ENCODE results near the gene STYXL1. TPM values are rescaled to one million over a fixed set of nuclear protein-coding genes. Genes with fewer than 3 reads are reported as not detected.

STYXL1 gene
- total and polyA plus RNA-seq, 4 donors, result 36.6 to 45.8 (median 41.3) TPM

GRCh38 chr7:75980430-75981202 lies 67.2 kb downstream of the STYXL1 start:
- Histone ChIP-seq H3K27ac (ENCODE audit: low read depth in 1 of 2, low read length in 1 of 2) (no peak overlapping the region), H3K4me3 (no peak overlapping the region), H3K27me3 (ENCODE audit: control insufficient read depth in 3 of 3, insufficient read depth in 3 of 3, low read length in 2 of 3) (no peaks in the 10 kb centered on the region), H3K9ac (ENCODE audit: insufficient read depth in 1 of 2, low read length in 2 of 2) (no peak overlapping the region), H3K36me3 (ENCODE audit: control insufficient read depth in 4 of 4, insufficient read depth in 4 of 4, low read length in 4 of 4) (peaks cover 3 to 63% (median 16%) of the 10 kb centered on the region in 4 donors), H3K4me1 (ENCODE audit: control insufficient read depth in 5 of 5, insufficient read depth in 5 of 5, low read length in 5 of 5) (no peaks in the 10 kb centered on the region), H3K9me3 (ENCODE audit: control insufficient read depth in 4 of 4, insufficient read depth in 3 of 4, low read length in 3 of 4) (no peaks in the 10 kb centered on the region)
- peak in 1 of 3 donors; percentile 10 for DNase-seq
- ATAC-seq (ENCODE audit: insufficient read depth, low FRiP score), result no peak
- 91 to 94% methylated on average over 29 of the region's 29 CpGs for WGBS, 2 donors
- TF ChIP-seq CTCF (IDR thresholded peaks at IDR 0.05; ENCODE audit: control extremely low read depth, extremely low read depth), result no peak

- H3K9ac ChIP-seq (ENCODE audit: insufficient read depth in 1 of 2, low read length in 2 of 2), result no peak overlapping the region
- no peak overlapping the region for H3K4me3 ChIP-seq
- no peaks in the 10 kb centered on the region for H3K4me1 ChIP-seq (ENCODE audit: control insufficient read depth in 5 of 5, insufficient read depth in 5 of 5, low read length in 5 of 5)
- no peaks in the 10 kb centered on the region for H3K27me3 ChIP-seq (ENCODE audit: control insufficient read depth in 3 of 3, insufficient read depth in 3 of 3, low read length in 2 of 3)
- peak in 1 of 3 donors; percentile 10 for DNase-seq
- ATAC-seq (ENCODE audit: insufficient read depth, low FRiP score), result no peak
- H3K9me3 ChIP-seq (ENCODE audit: control insufficient read depth in 4 of 4, insufficient read depth in 3 of 4, low read length in 3 of 4), result no peaks in the 10 kb centered on the region
- no peak overlapping the region for H3K27ac ChIP-seq (ENCODE audit: low read depth in 1 of 2, low read length in 1 of 2)
- H3K36me3 ChIP-seq (ENCODE audit: control insufficient read depth in 4 of 4, insufficient read depth in 4 of 4, low read length in 4 of 4), result peaks cover 3 to 56% (median 13%) of the 10 kb centered on the region in 4 donors
- TF ChIP-seq CTCF (IDR thresholded peaks at IDR 0.05; ENCODE audit: control extremely low read depth, extremely low read depth), result no peak
- 91 to 94% methylated on average over 22 of the region's 22 CpGs for WGBS, 2 donors
These were observed 67.9 kb downstream of the STYXL1 start for GRCh38 chr7:75979759-75980429.

- H3K9me3 ChIP-seq (ENCODE audit: control insufficient read depth in 4 of 4, insufficient read depth in 3 of 4, low read length in 3 of 4), result no peaks in the 10 kb centered on the region
- ATAC-seq (ENCODE audit: insufficient read depth, low FRiP score) (peak; percentile 7), DNase-seq (peak; percentile 54 to 81 (median 69))
- no peak overlapping the region for H3K4me3 ChIP-seq
- H3K36me3 ChIP-seq (ENCODE audit: control insufficient read depth in 4 of 4, insufficient read depth in 4 of 4, low read length in 4 of 4), result peaks cover 3 to 39% (median 11%) of the 10 kb centered on the region in 4 donors
- WGBS, 2 donors, result 79 to 95% methylated on average over 8 of the region's 8 CpGs
- H3K27me3 ChIP-seq (ENCODE audit: control insufficient read depth in 3 of 3, insufficient read depth in 3 of 3, low read length in 2 of 3), result no peaks in the 10 kb centered on the region
- no peak for TF ChIP-seq CTCF (IDR thresholded peaks at IDR 0.05; ENCODE audit: control extremely low read depth, extremely low read depth)
- H3K4me1 ChIP-seq (ENCODE audit: control insufficient read depth in 5 of 5, insufficient read depth in 5 of 5, low read length in 5 of 5), result no peaks in the 10 kb centered on the region
- no peak overlapping the region for H3K9ac ChIP-seq (ENCODE audit: insufficient read depth in 1 of 2, low read length in 2 of 2)
- H3K27ac ChIP-seq (ENCODE audit: low read depth in 1 of 2, low read length in 1 of 2), result no peak overlapping the region
These were observed 70.1 kb downstream of the STYXL1 start for GRCh38 chr7:75977743-75978142.
